ACC112 (cell line): ENCODE results near the gene SLC16A6.
"Not testable (repeated sequence)": the region's sequence is repeated elsewhere in the genome, so short reads cannot be mapped to it uniquely, and the experiment has no call there.

Source experiments
- H2AFZ ChIP-seq: fragments of 200-600 bp; sonication (generic); one replicate; pipeline ENCODE4 v1.6.0; 2017; ENCODE audit warnings: antibody characterized with exemption, low read length; ENCODE audit not compliant: unreplicated experiment
- H3K27ac ChIP-seq: fragments of 200-600 bp; sonication (generic); 2 replicates; pipeline ENCODE4 v1.5.1; 2014; ENCODE audit warnings: low read depth, mild to moderate bottlenecking, antibody characterized with exemption, low read length, moderate library complexity
- H3K27me3 ChIP-seq: fragments of 200-600 bp; sonication (generic); 2 replicates; pipeline ENCODE4 v1.6.1; 2014; ENCODE audit warnings: mild to moderate bottlenecking, antibody characterized with exemption, low read length, moderate library complexity, mixed read lengths; ENCODE audit not compliant: insufficient read depth
- H3K36me3 ChIP-seq: fragments of 200-600 bp; sonication (generic); 2 replicates; pipeline ENCODE4 v1.6.1; 2016; ENCODE audit warnings: mild to moderate bottlenecking, antibody characterized with exemption, low read length, moderate library complexity, mixed read lengths; ENCODE audit not compliant: insufficient read depth
- H3K4me1 ChIP-seq: fragments of 200-600 bp; sonication (generic); one replicate; pipeline ENCODE4 v1.6.1; 2016; ENCODE audit warnings: low read length, mixed read lengths; ENCODE audit not compliant: insufficient read depth, unreplicated experiment, control insufficient read depth
- H3K4me3 ChIP-seq: fragments of 200-600 bp; sonication (generic); 2 replicates; pipeline ENCODE4 v1.5.1; 2014; ENCODE audit warnings: mild to moderate bottlenecking, low read depth, low read length
- H3K79me2 ChIP-seq: fragments of 200-600 bp; sonication (generic); one replicate; pipeline ENCODE4 v1.6.0; 2016; ENCODE audit warnings: low read length; ENCODE audit not compliant: control insufficient read depth, unreplicated experiment, insufficient read depth

Gene SLC16A6, protein sequence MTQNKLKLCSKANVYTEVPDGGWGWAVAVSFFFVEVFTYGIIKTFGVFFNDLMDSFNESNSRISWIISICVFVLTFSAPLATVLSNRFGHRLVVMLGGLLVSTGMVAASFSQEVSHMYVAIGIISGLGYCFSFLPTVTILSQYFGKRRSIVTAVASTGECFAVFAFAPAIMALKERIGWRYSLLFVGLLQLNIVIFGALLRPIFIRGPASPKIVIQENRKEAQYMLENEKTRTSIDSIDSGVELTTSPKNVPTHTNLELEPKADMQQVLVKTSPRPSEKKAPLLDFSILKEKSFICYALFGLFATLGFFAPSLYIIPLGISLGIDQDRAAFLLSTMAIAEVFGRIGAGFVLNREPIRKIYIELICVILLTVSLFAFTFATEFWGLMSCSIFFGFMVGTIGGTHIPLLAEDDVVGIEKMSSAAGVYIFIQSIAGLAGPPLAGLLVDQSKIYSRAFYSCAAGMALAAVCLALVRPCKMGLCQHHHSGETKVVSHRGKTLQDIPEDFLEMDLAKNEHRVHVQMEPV

DNA sequence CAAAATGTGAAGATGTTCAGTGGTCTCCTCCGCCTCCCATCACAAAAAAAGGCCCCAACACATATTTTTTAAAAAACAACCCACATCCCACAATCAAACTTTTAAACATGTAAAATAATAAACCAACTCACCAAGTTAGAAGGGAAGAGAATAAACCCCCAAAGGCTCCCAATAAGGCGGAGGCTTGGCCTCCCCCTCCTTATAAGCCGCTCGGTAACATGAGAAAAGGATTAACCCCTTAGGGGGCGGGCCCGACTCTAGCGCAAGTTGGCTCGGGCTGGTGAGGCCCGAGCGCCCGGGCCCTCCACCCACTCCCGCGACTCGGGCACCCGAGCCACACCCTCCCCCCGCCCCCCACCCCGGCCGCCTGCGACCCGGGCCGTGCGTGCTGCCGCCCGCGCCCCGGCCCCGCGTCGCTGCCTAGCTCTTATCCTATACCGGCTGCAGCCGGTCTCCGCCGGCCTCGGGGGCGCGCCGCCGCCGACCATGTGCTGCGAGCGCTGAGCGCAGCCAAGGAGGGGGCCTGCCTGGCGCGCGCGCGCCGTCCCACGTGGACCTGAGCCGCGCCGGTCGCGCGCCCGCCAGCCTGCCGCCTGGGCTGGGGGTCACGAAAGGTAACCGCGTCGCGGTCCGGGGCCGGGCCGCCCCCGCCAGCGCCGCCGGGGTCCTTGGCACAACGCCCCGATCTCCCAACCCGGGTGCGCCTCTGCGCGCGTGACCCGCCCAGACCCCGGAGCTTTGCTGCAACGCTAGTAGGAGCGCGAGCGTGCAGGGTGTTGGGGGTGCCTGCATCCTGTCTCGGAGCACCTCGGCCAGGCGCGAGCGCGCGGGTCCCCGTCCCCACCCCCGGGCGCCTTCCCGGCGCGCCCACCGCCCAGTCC is at the start of gene SLC16A6, which contains the start of gene ARSG:
TSS of gene SLC16A6 (minus strand) at position 173 of the 881 bp plus-strand sequence. CDS start 12,807 bp downstream, outside the sequence.
TSS of gene ARSG (plus strand) at position 541 of the 881 bp plus-strand sequence. CDS start 15,999 bp downstream, outside the sequence.
- H3K4me1 ChIP-seq: no peaks in the 10 kb centered on the region
- peak within 1 kb of the TSS; percentile 77 for H2AFZ ChIP-seq
- no peaks in the 10 kb centered on the region; the same call in 1 of the 2 replicates for H3K27me3 ChIP-seq
- no peaks in the 10 kb centered on the region for H3K36me3 ChIP-seq
- H3K79me2 ChIP-seq: no peaks in the 10 kb centered on the region
- peak within 1 kb of the TSS; percentile 86 for H3K4me3 ChIP-seq
- peak within 1 kb of the TSS; percentile 40; the same call in 1 of the 2 replicates for H3K27ac ChIP-seq

- H3K36me3 ChIP-seq: no peaks in the 10 kb centered on the region
- H3K27me3 ChIP-seq: no peaks in the 10 kb centered on the region
- H2AFZ ChIP-seq: no peak overlapping the region
- H3K4me1 ChIP-seq: no peaks in the 10 kb centered on the region
- H3K27ac ChIP-seq: no peak overlapping the region
- H3K79me2 ChIP-seq: no peaks in the 10 kb centered on the region
- no peak overlapping the region for H3K4me3 ChIP-seq
These were observed 43.5 kb upstream of the SLC16A6 start for GRCh38 chr17:68334393-68334792.

DNA sequence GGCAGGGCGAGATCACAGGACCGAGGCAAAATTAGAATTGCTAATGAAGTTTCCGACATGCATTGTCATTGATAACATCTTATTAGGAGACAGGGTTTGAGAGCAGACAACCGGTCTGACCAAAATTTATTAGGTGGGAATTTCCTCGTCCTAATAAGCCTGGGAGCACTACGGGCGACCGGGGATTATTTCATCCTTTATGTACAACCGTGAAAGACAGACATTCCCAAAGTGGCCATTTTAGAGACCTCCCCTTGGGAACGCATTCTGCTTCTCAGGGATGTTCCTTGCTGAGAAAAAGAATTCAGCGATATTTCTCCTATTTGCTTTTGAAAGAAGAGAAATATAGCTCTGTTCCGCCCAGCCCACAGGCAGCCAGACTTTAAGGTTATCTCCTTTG is 41.0 kb upstream of the SLC16A6 start:
- H3K27me3 ChIP-seq, H3K4me3 ChIP-seq, H3K27ac ChIP-seq, H3K79me2 ChIP-seq, H3K4me1 ChIP-seq, H2AFZ ChIP-seq, H3K36me3 ChIP-seq: not testable (repeated sequence)

DNA sequence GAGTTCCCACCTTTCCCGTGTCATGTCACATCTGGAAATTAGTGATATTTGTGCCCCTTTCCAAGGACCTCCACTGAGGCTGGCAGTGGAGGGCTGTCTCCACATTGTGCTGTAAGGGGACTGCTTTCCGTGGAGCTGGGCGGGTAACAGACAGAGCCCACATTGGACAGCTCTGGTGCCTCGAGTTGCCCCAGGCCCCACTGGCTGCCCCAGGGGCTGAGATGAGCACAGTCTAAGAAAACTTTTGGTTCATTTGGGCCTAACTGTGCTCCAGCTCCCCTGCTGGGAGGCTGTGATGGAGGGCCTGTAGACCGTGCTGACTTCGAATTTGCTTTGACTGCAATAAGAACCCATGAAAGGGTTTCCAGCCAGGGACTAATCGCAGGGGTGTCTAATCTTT is 38.4 kb upstream of the SLC16A6 start:
- H3K4me1 ChIP-seq: no peaks in the 10 kb centered on the region
- H3K27ac ChIP-seq: no peak overlapping the region
- H2AFZ ChIP-seq: no peak overlapping the region
- H3K4me3 ChIP-seq: no peak overlapping the region
- H3K27me3 ChIP-seq: no peaks in the 10 kb centered on the region
- H3K79me2 ChIP-seq: no peaks in the 10 kb centered on the region
- H3K36me3 ChIP-seq: no peaks in the 10 kb centered on the region

DNA sequence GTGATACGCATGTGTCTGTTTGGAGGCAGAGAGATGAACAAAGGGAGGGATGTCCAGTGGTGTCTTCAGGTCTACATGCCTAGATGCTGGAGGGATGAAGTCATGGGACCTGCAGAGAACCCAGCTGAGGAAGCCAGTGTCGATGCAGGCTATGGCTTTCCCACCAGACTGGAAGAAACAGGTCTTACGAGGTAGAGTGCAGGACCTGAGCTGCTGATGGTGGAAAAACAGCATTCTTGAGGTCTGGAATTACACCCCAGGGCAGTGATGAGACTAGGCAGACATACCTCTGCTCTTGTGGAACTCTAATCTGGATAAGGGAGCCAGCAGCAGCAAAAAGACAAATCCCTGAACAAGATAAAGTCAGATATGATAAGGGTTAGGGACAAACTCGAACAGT is 37.7 kb upstream of the SLC16A6 start:
- H2AFZ ChIP-seq: no peak overlapping the region
- no peak overlapping the region for H3K27ac ChIP-seq
- H3K4me3 ChIP-seq: no peak overlapping the region
- no peaks in the 10 kb centered on the region for H3K36me3 ChIP-seq
- H3K4me1 ChIP-seq: no peaks in the 10 kb centered on the region
- no peaks in the 10 kb centered on the region for H3K79me2 ChIP-seq
- no peaks in the 10 kb centered on the region for H3K27me3 ChIP-seq

DNA sequence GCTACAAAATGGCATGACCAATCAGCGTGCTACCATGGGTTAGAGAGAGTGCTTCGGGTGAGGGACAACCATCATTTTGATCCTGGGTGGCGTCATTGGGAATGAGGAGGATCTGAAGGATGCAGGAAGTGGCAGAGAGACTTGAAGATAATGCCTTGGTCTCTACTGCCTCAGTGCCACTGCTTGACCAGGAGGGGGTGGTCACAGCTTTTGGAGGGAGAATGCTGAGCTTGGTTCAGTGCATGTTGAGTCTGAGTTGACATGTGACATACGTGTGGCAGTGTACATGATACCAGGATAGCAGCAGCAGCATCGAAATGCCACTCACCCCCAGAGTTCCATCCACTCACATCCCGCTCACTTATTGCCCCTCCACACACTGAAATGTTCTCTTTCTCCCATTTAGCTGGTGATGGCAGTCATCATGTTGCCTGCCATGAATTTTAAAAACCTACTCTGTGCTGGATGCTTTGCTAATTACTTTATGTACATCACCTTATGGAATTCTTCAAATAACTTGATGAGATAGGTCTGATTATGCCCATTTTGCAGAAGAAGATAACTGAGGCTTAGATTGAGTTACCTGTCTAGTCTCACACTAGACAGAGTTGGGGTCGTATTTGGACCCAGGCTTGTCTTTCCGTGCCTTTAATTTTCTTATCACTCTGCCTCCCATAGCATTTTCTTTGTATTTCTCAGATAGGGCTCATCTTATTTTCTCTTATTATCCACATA is 37.1 kb upstream of the SLC16A6 start:
- H3K79me2 ChIP-seq: no peaks in the 10 kb centered on the region
- H3K27ac ChIP-seq: no peak overlapping the region
- no peaks in the 10 kb centered on the region for H3K36me3 ChIP-seq
- no peaks in the 10 kb centered on the region for H3K4me1 ChIP-seq
- no peaks in the 10 kb centered on the region for H3K27me3 ChIP-seq
- no peak overlapping the region for H3K4me3 ChIP-seq
- no peak overlapping the region for H2AFZ ChIP-seq

GRCh38 chr17:68326681-68327080 is 35.8 kb upstream of the SLC16A6 start:
- no peaks in the 10 kb centered on the region for H3K27me3 ChIP-seq
- no peak overlapping the region for H2AFZ ChIP-seq
- H3K4me3 ChIP-seq: no peak overlapping the region
- no peak overlapping the region for H3K27ac ChIP-seq
- H3K79me2 ChIP-seq: no peaks in the 10 kb centered on the region
- no peaks in the 10 kb centered on the region for H3K4me1 ChIP-seq
- H3K36me3 ChIP-seq: no peaks in the 10 kb centered on the region

GRCh38 chr17:68325961-68326360 is 35.0 kb upstream of the SLC16A6 start:
- no peaks in the 10 kb centered on the region for H3K4me1 ChIP-seq
- H3K27me3 ChIP-seq: no peaks in the 10 kb centered on the region
- H3K4me3 ChIP-seq: no peak overlapping the region
- no peak overlapping the region for H2AFZ ChIP-seq
- H3K36me3 ChIP-seq: no peaks in the 10 kb centered on the region
- H3K27ac ChIP-seq: no peak overlapping the region
- no peaks in the 10 kb centered on the region for H3K79me2 ChIP-seq

GRCh38 chr17:68324654-68325336 is 33.9 kb upstream of the SLC16A6 start:
- Histone ChIP-seq H3K36me3 (no peaks in the 10 kb centered on the region), H3K27ac (no peak overlapping the region), H2AFZ (no peak overlapping the region), H3K4me1 (no peaks in the 10 kb centered on the region), H3K4me3 (no peak overlapping the region), H3K27me3 (no peaks in the 10 kb centered on the region), H3K79me2 (no peaks in the 10 kb centered on the region)

- H3K4me3 ChIP-seq: no peak overlapping the region
- H3K79me2 ChIP-seq: no peaks in the 10 kb centered on the region
- H3K27ac ChIP-seq: no peak overlapping the region
- H3K4me1 ChIP-seq: no peaks in the 10 kb centered on the region
- no peak overlapping the region for H2AFZ ChIP-seq
- H3K27me3 ChIP-seq: no peaks in the 10 kb centered on the region
- no peaks in the 10 kb centered on the region for H3K36me3 ChIP-seq
These were observed 33.2 kb upstream of the SLC16A6 start for GRCh38 chr17:68324114-68324513.
